ENCODE data around the gene TGFB1. TPM values are rescaled to one million over a fixed set of nuclear protein-coding genes. Genes with fewer than 3 reads are reported as not detected.

The TGFB1 gene
- polyA plus RNA-seq, 1 donor from 2014 or later = not detected

GRCh38 chr19:41308450-41309179, 45.1 kb downstream of the TGFB1 start:
- no peaks in the 10 kb centered on the region for H3K9me2 ChIP-seq (ENCODE audit: insufficient read depth, low read length)
- H4K20me1 ChIP-seq (ENCODE audit: insufficient read depth) = no peaks in the 10 kb centered on the region
- H3K79me2 ChIP-seq (replicated peaks; ENCODE audit: insufficient read depth, low read length) = peaks cover 10% of the 10 kb centered on the region
- H3K27me3 ChIP-seq (ENCODE audit: insufficient read depth, low read depth, low read length) = no peaks in the 10 kb centered on the region
- H3K4me2 ChIP-seq (ENCODE audit: low read length) = no peak overlapping the region
- no peaks in the 10 kb centered on the region for H3K9me3 ChIP-seq (ENCODE audit: low read length)
- TF ChIP-seq EP300 (conservative IDR thresholded peaks at IDR 0.05; ENCODE audit: poor library complexity, severe bottlenecking) = no peak
- TF ChIP-seq CTCF (IDR thresholded peaks at IDR 0.05; ENCODE audit: poor library complexity, severe bottlenecking) = peak; percentile 90
- TF ChIP-seq RAD21 (conservative IDR thresholded peaks at IDR 0.05) = peak; percentile 75
- no peak for TF ChIP-seq POLR2AphosphoS5 (IDR thresholded peaks at IDR 0.05)
- peak; percentile 73 for TF ChIP-seq SMC3 (conservative IDR thresholded peaks at IDR 0.05; ENCODE audit: poor library complexity)
- no peak for TF ChIP-seq TAF1 (IDR thresholded peaks at IDR 0.05; ENCODE audit: low read depth)
- no peak for TF ChIP-seq REST (IDR thresholded peaks at IDR 0.05; ENCODE audit: borderline replicate concordance)
- TF ChIP-seq MXI1 (conservative IDR thresholded peaks at IDR 0.05; ENCODE audit: poor library complexity, severe bottlenecking) = peak; percentile 15
- no peaks in the 10 kb centered on the region for H3K36me3 ChIP-seq (ENCODE audit: insufficient read depth, low read length)
- H2AFZ ChIP-seq (ENCODE audit: low read depth, low read length) = no peak overlapping the region
- peak overlapping the region; percentile 79 for H3K4me3 ChIP-seq (ENCODE audit: low read length)
- peak overlapping the region; percentile 94 for H3K27ac ChIP-seq (ENCODE audit: low read length)
- H3F3A ChIP-seq (ENCODE audit: insufficient read depth, low read length, poor library complexity, severe bottlenecking) = no peaks in the 10 kb centered on the region
- peak overlapping the region; percentile 90 for H3K9ac ChIP-seq (ENCODE audit: low read length)

- no peaks in the 10 kb centered on the region for H3K36me3 ChIP-seq (ENCODE audit: insufficient read depth, low read length)
- H3K27ac ChIP-seq (ENCODE audit: low read length) = peak overlapping the region; percentile 23
- H3K4me2 ChIP-seq (ENCODE audit: low read length) = no peak overlapping the region
- H3K9me3 ChIP-seq (ENCODE audit: low read length) = no peaks in the 10 kb centered on the region
- H3K27me3 ChIP-seq (ENCODE audit: insufficient read depth, low read depth, low read length) = no peaks in the 10 kb centered on the region
- H3K79me2 ChIP-seq (replicated peaks; ENCODE audit: insufficient read depth, low read length) = peaks cover 10% of the 10 kb centered on the region
- H3K9ac ChIP-seq (ENCODE audit: low read length) = no peak overlapping the region
- no peaks in the 10 kb centered on the region for H3K9me2 ChIP-seq (ENCODE audit: insufficient read depth, low read length)
- H3K4me3 ChIP-seq (ENCODE audit: low read length) = no peak overlapping the region
- H2AFZ ChIP-seq (ENCODE audit: low read depth, low read length) = no peak overlapping the region
- TF ChIP-seq RAD21 (conservative IDR thresholded peaks at IDR 0.05) = no peak
- TF ChIP-seq MXI1 (conservative IDR thresholded peaks at IDR 0.05; ENCODE audit: poor library complexity, severe bottlenecking) = no peak
- TF ChIP-seq EZH2 (IDR thresholded peaks at IDR 0.05; ENCODE audit: borderline replicate concordance, insufficient read depth, low read length, poor library complexity, severe bottlenecking) = no peak
- no peak for TF ChIP-seq POLR2AphosphoS5 (IDR thresholded peaks at IDR 0.05)
- TF ChIP-seq REST (IDR thresholded peaks at IDR 0.05; ENCODE audit: borderline replicate concordance) = no peak
- TF ChIP-seq CTCF (IDR thresholded peaks at IDR 0.05; ENCODE audit: poor library complexity, severe bottlenecking) = no peak
- no peak for TF ChIP-seq EP300 (conservative IDR thresholded peaks at IDR 0.05; ENCODE audit: poor library complexity, severe bottlenecking)
- no peak for TF ChIP-seq SMC3 (conservative IDR thresholded peaks at IDR 0.05; ENCODE audit: poor library complexity)
- TF ChIP-seq TAF1 (IDR thresholded peaks at IDR 0.05; ENCODE audit: low read depth) = no peak
- H3F3A ChIP-seq (ENCODE audit: insufficient read depth, low read length, poor library complexity, severe bottlenecking) = no peaks in the 10 kb centered on the region
- H4K20me1 ChIP-seq (ENCODE audit: insufficient read depth) = no peaks in the 10 kb centered on the region
These were observed 45.7 kb downstream of the TGFB1 start for GRCh38 chr19:41307954-41308449.

Data from neural cell (in vitro differentiated cells).